ENCODE data around the gene SPTB.

SPTB gene

DNA sequence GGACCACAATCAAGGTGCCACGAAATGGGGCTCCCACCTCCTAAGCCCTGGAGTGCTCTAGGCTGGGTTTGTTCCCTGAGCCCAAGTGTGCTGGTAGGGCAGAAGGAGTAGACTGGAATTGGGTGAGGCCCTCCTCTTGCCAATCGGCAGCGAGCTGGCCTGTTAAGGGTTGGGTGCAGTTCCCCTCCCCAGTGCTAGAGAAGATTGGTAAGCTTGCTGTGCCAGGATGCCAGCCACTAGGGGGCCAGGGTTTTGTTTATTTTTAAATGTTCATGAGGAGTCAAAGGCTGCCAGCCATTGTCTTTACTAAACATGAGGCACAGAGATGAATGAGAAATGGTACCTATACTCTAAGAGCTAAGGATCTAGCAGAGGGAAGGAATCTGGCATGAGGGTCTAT is 79.7 kb downstream of the SPTB start:
- no peaks in the 10 kb centered on the region for H3K36me3 ChIP-seq (replicated peaks)
- no peak overlapping the region for H3K27ac ChIP-seq
- TF ChIP-seq, protein P1, sequence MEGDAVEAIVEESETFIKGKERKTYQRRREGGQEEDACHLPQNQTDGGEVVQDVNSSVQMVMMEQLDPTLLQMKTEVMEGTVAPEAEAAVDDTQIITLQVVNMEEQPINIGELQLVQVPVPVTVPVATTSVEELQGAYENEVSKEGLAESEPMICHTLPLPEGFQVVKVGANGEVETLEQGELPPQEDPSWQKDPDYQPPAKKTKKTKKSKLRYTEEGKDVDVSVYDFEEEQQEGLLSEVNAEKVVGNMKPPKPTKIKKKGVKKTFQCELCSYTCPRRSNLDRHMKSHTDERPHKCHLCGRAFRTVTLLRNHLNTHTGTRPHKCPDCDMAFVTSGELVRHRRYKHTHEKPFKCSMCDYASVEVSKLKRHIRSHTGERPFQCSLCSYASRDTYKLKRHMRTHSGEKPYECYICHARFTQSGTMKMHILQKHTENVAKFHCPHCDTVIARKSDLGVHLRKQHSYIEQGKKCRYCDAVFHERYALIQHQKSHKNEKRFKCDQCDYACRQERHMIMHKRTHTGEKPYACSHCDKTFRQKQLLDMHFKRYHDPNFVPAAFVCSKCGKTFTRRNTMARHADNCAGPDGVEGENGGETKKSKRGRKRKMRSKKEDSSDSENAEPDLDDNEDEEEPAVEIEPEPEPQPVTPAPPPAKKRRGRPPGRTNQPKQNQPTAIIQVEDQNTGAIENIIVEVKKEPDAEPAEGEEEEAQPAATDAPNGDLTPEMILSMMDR (IDR thresholded peaks at IDR 0.05; ENCODE audit: low read depth, low read length, missing control alignments), result peak; percentile 77
- peak; percentile 42 for DNase-seq
- in situ Hi-C loops (cut with HindIII; ENCODE audit: low pct_ligation_motif_present, low sequenced_read_pairs), result no loop called here
- no peaks in the 10 kb centered on the region for H3K27me3 ChIP-seq (replicated peaks)
- H3K4me3 ChIP-seq (ENCODE audit: low read depth, low read length), result no peak overlapping the region

DNA sequence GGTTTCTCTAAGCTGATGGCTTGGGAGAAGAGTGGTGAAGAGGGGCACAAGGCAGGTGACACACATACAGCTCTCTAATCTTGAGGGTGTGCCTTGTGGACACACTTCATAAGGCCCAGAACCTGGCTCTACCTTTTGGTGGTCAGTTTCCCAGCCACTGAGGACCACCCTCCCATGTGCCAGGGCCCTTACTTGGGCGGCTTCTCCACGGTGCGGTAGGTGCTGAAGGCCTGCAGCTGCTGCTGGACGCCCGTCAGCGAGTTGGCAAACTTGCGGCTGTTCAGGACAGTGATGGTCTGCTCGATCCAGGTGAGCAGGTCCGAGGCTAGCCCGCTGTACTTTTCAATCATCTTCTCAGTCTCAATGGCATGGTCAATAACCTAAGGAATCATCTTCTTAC is 80.2 kb downstream of the SPTB start:
- no peak overlapping the region for H3K27ac ChIP-seq
- TF ChIP-seq, protein P1 (IDR thresholded peaks at IDR 0.05; ENCODE audit: low read depth, low read length, missing control alignments), result no peak
- in situ Hi-C loops (cut with HindIII; ENCODE audit: low pct_ligation_motif_present, low sequenced_read_pairs), result no loop called here
- no peak overlapping the region for H3K4me3 ChIP-seq (ENCODE audit: low read depth, low read length)
- H3K27me3 ChIP-seq (replicated peaks), result no peaks in the 10 kb centered on the region
- H3K36me3 ChIP-seq (replicated peaks), result no peaks in the 10 kb centered on the region
- no peak for DNase-seq

DNA sequence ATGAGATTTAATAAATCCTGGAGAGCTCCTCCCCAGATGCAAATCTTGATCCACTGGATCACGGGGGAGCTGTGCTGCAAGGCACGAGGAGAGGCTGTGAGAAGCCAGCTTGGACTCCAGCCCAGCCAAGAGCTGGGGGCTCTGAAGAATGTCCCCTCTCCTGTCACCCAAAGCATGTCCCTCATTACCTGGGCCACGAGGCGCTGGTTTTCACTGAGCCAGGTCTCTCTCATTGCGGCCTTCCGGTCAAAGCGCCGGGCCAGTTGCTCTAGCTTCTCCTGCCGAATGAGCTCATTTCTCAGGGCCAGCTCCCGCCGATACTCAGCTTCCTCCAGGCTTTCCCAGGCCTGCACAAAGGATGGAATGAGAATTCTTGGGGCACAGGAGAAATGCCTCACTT is 83.3 kb downstream of the SPTB start:
- no peak overlapping the region for H3K4me3 ChIP-seq (ENCODE audit: low read depth, low read length)
- DNase-seq, result no peak
- TF ChIP-seq, protein P1 (IDR thresholded peaks at IDR 0.05; ENCODE audit: low read depth, low read length, missing control alignments), result no peak
- no peaks in the 10 kb centered on the region for H3K27me3 ChIP-seq (replicated peaks)
- in situ Hi-C loops (cut with HindIII; ENCODE audit: low pct_ligation_motif_present, low sequenced_read_pairs), result no loop called here
- no peaks in the 10 kb centered on the region for H3K36me3 ChIP-seq (replicated peaks)
- no peak overlapping the region for H3K27ac ChIP-seq

DNA sequence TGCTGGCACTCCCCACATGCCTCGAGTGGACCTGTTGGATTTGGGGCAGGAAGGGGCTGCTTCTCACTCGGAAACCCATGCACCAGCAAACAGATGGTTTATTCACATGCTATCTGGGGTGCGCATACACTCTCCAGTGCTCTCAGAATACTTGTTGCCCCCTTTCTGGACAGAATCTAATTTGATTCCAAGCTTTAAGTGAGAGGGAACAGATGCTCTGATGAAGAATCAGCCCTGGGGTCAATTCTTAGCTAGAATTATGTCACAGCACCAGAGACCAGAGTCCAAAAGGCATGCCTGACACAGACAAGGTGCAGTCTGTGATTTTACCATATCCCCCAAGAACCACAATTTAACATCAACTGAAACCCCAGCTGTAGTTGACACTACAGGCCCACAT is 83.8 kb downstream of the SPTB start:
- in situ Hi-C loops (cut with HindIII; ENCODE audit: low pct_ligation_motif_present, low sequenced_read_pairs), result no loop called here
- H3K4me3 ChIP-seq (ENCODE audit: low read depth, low read length), result no peak overlapping the region
- no peak for DNase-seq
- H3K27me3 ChIP-seq (replicated peaks), result no peaks in the 10 kb centered on the region
- H3K36me3 ChIP-seq (replicated peaks), result no peaks in the 10 kb centered on the region
- TF ChIP-seq, protein P1 (IDR thresholded peaks at IDR 0.05; ENCODE audit: low read depth, low read length, missing control alignments), result no peak
- no peak overlapping the region for H3K27ac ChIP-seq

DNA sequence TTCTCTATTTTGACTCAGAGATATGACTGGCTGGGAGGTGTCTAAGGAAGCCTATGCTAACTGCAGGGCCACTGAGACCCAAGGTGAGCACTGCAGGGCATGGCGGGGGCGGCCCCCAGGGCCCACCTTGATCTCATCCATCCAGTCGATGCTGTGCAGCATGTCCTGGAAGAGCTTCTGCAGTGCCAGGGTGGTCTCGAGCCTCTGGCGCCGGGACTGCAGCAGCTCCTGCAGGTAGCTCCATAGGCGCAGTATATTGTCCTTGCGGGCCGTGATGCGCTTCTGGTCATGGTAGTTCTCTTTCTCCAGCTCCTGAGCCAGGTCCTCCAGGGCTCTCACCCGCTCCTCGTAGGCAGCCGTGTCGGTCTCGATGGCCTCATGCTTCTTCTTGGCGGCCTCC is 84.5 kb downstream of the SPTB start:
- H3K36me3 ChIP-seq (replicated peaks), result no peaks in the 10 kb centered on the region
- DNase-seq, result no peak
- no peak overlapping the region for H3K4me3 ChIP-seq (ENCODE audit: low read depth, low read length)
- TF ChIP-seq, protein P1 (IDR thresholded peaks at IDR 0.05; ENCODE audit: low read depth, low read length, missing control alignments), result no peak
- H3K27ac ChIP-seq, result no peak overlapping the region
- in situ Hi-C loops (cut with HindIII; ENCODE audit: low pct_ligation_motif_present, low sequenced_read_pairs), result no loop called here
- no peaks in the 10 kb centered on the region for H3K27me3 ChIP-seq (replicated peaks)

DNA sequence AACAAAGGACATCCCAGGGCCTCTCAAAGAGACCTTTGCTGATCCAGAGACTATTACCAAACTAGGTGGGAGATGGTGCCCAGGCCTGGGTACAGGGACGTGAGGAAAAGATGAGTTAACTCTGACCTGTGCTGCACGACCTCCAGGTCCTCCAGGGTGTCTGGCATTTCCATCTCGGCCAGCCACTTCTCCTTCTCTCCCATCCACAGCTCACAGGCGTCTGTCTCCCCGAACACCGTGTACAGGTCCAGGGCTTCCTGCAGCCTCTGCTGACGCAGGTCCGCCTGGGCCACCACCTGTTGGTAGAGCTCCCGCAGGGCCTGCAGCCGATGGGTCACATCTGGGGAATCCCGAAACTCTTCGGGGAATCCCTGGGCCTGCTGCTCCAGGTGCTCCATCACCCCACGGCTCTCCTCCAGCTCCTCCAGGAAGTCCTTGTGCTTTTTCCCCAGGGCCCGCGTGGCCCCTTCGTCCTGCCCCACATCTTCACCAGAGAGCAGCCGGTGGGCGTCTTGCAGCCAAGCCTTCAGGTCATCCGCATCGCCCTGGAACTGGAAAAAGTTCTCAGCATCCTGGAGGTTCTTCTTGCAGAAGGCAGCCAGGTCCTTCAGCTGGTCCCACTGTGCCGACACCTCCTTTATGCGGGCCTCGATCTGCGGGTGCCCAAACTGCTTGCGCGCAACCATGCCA is 86.7 kb downstream of the SPTB start:
- DNase-seq, result no peak
- no peaks in the 10 kb centered on the region for H3K27me3 ChIP-seq (replicated peaks)
- no peaks in the 10 kb centered on the region for H3K36me3 ChIP-seq (replicated peaks)
- no peak overlapping the region for H3K27ac ChIP-seq
- TF ChIP-seq, protein P1 (IDR thresholded peaks at IDR 0.05; ENCODE audit: low read depth, low read length, missing control alignments), result no peak
- in situ Hi-C loops (cut with HindIII; ENCODE audit: low pct_ligation_motif_present, low sequenced_read_pairs), result no loop called here
- no peak overlapping the region for H3K4me3 ChIP-seq (ENCODE audit: low read depth, low read length)
